Fibroblast of skin of right quadriceps (primary cell): ENCODE results near the gene RHOU.
"Not testable (repeated sequence)": the region's sequence is repeated elsewhere in the genome, so short reads cannot be mapped to it uniquely, and the experiment has no call there.

Source experiments
- DNase-seq: peaks from one replicate; pipeline ENCODE4 v3.0.0-alpha.2; 2013

Gene RHOU

DNA sequence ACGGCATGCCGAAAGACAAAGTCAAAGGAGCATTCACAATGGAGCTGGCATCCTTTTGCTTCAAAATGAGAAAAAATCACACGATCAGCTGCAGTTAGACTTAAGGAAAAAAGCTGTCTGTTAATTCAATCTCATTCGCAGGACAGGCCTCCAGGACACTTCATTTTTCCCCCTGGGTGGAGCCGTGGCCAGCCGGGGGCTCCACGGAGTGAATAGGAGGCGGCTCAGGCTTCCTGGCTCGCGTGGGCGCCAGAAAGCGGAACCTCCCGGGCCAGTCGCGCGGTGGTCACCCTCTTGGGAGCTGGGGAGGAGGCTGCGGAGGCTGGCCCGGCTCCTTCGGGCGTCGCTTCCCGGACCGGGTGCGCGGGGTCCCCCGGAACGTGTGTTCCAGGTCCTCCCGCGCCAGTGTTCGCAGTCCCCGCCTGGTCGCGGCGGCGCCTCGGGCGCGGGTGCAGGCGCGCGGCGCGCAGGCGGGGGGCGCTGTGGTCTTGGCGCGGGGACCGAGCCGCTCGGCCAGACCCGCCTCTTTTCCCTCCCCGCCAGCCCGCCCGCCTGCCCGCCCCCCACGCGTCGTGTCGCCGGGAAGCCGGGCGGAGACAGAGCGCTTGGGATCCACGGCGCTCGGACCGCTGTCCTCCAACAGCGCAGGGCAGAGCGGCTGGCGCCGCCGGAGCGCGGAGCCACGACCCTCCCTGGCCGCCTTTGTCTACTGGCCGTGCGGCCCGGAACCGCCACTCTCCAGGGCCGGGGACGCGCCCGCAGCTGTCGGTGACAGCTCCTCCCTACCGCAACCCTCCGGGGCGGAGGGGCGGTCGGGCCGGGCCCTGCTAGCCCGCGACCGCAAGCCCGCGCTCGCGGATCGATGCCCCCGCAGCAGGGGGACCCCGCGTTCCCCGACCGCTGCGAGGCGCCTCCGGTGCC lies at the start of gene RHOU:
Gene RHOU, plus strand, starts transcription at position 599 of the 921 bp plus-strand sequence. Its CDS starts 264 bp downstream, at position 863.
- DNase-seq, result peak; percentile 61

DNA sequence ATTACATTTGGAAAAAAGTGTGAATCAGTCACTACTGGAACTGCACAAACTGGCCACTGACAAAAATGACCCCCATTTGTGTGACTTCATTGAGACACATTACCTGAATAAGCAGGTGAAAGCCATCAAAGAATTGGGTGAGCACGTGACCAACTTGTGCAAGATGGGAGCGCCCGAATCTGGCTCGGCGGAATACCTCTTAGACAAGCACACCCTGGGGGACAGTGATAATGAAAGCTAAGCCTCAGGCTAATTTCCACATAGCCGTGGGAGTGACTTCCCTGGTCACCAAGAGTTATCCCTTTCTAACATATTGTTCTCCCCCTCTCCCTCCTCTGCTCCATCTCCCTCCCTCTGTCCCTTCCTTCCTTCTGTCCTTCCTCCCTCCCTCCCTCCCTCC lies 47.7 kb upstream of the RHOU start:
- DNase-seq, result no peak

DNA sequence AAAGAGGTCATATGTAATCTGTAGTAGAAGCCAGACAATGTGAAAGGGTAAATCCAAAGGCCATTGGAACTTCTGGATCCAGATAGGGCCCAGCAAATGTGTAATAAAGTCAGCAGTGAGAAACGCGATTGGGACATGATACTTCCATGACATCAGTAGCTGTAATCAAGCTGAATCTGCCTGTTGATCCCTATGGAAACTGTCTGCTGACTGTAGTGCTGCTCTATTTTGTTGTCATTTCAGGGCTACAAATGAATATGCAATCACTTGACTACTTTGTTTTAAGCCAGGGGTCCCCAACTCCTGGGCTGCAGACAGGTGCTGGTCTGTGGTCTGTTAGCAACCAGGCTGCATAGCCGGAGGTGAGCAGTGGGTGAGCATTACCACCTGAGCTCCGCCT lies 46.0 kb upstream of the RHOU start:
- DNase-seq, result no peak

DNA sequence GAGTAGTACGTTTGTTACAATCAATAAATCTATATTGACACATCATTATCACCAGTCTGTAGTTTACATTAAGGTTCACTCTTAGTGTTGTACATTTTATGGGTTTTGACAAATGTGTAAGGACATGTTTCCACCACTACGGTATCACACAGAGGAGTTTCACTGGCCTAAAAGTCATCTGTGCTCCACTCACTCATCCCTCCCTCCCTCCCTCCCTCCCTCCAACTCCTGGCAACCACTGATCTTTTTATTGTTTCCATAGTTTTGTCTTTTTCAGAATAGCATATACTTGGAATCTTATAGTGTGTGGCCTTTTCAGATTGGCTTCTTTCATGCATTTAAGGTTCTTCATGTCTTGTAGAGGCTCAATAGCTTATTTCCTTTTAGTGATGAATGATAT lies 44.1 kb upstream of the RHOU start:
- DNase-seq, result no peak

DNA sequence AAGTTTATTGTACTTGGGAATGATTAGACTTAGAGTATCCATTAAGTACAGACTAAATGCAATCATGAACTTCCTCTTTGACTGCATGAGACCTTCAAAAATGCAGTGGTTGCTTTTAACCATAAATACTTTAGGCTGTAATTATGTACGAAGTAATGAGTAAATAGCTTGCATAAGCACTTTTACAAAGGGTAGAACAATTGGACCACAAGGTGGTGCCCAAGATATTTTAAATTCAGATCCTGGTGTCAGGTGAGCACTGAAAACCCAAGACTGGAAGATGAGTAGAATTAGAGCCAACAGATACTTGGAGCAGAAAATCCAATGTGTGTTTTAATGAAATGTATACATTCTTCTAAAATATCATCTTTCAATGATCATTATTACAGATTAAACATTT lies 43.4 kb upstream of the RHOU start:
- DNase-seq, result peak; percentile 42

DNA sequence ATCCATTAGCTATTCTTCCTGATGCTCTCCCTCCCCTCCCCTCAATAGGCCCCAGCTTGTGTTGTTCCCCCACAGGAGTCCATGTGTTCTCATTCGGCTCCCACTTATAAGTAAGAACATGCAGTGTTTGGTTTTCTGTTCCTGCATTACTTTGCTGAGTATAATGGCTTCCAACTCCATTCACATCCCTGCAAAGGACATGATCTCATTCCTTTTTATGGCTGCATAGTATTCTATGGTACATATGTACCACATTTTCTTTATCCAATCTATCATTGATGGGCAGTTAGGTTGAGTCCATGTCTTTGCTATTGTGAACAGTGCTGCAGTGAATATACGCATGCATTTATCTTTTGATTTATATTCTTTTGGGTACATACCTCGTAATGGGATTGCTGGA lies 40.8 kb upstream of the RHOU start:
- not testable (repeated sequence) for DNase-seq

DNA sequence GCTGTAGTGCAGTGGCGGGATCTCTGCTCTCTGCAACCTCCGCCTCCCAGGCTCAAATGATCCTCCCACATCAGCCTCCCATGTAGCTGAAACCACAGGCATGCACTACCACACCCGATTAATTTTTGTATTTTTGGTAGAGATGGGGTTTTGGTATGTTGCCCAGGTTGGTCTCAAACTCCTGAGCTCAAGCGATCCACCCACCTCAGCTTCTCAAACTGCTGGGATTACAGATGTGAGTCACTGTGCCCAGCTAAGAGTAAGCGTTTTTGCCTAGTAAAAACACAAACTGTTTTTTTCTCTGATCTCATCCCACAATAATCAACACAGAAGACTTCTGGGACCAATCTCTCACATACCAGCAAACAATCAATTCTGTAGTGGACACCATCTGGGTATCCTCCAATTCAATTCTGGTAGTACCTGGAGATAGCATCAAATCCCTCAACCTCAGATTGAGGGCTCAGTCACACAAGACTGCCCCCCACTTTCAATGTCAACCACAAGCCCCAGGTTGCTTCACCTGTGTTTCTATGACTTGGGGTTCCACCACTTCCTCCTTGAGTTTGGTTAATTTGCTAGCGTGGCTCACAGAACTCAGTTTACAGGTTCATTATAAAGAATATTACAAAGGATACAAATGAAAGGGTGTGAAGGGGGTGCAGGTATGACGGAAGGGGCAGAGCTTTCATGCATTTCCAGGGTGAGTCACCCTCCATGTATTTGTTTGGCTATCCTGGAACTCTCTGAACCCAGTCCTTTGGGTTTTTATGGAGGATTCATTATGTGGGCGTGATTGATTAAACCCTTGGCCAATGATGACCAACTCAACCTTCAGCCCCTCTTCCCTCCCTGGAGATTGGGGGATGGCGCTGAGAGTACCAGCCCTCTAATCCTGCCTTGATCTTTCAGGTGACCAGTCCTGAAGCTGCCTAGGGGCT lies 40.0 kb upstream of the RHOU start:
- DNase-seq, result no peak

DNA sequence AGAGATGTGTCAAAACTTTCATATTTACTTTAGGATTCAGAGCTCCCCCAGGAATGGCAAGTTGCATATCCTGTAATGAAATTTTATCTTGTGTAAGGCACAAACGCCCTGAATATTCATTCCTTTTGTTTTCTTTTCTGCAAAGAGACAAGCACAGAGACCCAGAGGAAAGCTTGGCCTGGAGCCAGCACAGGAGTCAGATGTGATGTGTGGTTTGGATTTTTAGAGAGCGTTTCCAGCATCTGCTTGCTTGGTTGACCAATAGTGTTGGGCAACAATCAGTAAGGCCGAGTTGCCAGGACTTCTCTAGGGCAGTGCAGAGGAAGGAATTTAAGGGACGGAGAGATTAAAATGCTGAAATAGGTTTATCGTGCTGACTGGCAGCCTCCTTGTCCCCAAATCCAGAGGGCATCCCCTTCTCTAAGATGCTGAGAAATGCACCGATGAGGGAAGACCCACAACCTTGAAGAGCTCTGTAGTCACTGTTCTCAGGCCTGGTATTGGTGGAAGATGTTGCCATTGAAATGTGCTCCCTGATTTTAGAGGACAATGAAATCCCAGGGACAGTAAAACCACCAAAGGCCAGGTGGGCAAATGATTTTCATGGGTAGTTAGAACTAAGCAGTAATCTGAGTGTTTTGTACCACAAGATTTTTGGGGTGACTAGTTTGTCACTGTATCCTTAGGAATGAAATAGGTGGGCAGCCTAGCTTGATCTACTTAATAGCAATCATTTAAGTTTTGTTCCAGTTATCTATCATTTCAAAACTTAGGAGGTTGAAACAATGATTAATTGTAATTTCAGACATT lies 37.9 kb upstream of the RHOU start:
- DNase-seq, result peak; percentile 60

DNA sequence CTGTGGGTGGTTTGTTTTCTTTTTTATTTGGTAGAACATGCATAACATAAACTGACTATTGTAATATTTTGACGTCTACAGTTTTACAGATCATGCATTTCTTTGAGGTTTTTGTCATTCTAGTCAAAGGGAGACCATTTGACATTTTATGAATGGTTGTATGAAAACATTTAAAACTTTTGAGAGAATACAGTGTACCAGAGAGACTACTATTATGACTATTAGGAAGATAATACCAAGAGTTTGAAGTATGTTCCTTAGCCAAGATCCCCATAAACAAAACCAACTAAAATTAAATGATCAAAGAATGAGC lies 37.3 kb upstream of the RHOU start:
- DNase-seq, result no peak

DNA sequence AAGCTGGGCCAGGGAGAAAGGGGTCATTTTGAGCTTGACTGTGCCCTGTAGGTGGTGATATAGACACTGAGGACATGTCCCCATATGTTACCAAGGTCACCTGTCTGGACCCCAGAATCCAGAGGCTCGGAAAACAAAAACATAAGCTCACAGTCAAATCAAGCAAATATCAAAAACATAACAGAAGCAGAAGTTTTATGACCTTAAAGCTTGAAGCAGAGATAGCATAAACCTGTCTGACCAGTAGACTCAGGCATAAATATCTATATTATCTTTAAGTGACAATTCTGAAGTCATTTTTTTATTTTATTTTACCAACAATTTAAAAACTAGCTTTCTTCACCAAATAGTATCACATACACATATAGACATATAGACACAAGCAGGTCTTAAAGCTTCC lies 32.8 kb upstream of the RHOU start:
- no peak for DNase-seq

DNA sequence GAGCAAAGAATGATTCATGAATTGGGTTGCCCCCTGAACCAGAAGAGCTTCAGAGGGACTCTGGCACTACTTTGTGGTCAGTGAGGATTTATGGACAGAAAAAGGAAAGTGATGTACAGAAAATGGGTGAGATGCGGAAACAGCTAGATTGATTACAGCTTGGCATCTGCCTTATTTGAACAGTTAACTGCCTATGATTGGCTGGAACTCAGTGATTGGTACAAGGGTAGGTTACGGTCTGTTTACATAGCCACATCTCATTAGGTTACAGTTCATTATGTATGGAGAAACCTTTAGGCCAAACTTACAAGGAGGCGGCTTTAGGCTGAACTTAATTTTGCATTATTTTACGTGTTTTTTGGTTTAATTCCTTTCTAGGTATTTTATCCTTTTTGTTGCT lies 29.0 kb upstream of the RHOU start:
- DNase-seq, result no peak

DNA sequence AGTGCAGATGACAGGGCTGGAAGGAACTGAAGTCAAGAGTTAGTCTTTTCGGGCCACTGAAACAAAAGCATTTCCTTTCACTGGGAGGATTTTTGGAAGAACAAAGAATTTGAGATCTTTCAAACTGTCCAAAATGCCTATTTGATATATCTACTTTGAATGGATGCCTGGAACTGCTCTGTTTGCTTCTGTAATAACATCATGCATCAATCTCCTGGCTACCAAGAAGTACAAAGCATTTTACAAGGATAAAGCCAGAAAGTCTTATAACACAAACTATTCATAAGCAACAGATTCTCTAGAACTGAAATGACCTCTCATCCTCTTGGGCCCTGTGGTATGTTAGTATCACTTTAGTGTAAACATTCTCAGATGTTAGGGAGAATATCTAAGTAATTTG lies 18.2 kb upstream of the RHOU start:
- no peak for DNase-seq

DNA sequence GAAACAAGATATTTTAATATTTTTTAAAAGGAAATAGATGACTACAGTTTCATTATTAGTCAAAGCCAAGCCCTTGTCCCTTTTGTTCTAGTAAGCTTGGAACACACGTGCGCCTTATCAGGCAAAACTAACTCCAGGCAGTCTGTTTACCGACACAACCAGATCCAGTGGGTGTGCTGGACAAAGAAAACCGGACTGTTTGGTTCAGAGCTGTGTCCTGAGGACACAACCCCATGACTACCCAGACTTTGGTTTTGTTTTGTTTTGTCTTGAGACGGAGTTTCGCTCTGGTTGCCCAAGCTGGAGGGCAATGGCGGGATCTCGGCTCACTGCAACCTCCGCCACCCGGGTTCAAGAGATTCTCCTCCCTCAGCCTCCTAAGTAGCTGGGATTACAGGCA lies 13.9 kb upstream of the RHOU start:
- no peak for DNase-seq

DNA sequence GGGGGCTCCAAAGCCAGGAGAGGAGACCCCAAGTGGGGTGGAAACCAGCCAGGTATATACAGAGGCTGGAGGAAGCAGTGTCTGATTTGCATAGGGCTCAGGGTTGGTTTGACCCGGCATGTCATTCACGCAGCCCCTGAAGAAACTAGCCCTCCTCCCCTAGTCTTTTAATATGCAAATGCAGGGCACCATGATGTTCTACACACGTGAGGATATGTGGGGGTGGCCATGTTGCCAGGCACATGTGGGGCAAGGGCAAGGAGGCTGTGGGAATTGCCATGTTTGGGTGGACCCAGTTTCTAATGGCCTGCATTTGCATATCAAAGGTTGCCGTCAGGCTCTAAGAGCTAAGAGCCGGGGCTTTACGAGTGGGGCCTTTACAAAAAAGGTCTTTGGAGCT lies 12.0 kb upstream of the RHOU start:
- DNase-seq, result no peak

DNA sequence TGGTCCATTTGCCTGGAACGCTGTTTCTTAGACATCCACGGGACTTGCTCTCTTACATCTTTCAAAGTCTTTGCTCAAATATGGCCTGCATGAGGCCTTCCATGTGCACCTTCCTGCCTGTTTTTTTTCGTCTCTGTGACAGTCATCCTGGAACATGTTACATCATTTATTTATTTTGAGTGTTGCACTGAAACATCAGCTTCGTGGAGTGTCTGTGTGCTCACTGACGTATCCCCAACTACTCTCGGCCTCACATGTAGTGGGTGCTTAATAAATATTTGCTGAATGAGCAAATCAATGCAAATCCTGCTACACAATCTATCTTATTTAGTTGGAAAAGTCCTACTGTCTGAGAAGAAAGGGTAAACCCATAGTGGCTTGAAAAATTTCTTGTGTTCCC lies 11.4 kb upstream of the RHOU start:
- no peak for DNase-seq

DNA sequence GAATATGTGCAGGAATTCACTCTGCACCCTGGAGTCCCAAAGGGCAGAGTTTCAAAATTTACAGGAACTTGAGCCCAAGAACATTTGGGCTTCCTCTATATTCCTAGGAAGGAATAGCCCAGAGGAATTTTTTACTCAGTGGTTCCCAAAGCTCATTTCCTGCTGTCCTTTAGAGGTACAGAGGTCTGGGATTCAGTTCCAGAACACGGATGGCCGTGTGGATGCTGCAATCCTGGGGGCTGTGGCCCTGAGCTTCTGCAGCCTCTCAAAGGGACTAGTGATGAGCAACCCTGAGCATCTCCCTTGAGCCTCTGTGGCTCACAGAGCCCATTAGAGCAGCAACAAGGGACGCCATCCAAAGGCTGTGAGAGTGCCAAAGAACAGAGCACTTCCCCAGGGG lies 10.1 kb upstream of the RHOU start:
- no peak for DNase-seq

DNA sequence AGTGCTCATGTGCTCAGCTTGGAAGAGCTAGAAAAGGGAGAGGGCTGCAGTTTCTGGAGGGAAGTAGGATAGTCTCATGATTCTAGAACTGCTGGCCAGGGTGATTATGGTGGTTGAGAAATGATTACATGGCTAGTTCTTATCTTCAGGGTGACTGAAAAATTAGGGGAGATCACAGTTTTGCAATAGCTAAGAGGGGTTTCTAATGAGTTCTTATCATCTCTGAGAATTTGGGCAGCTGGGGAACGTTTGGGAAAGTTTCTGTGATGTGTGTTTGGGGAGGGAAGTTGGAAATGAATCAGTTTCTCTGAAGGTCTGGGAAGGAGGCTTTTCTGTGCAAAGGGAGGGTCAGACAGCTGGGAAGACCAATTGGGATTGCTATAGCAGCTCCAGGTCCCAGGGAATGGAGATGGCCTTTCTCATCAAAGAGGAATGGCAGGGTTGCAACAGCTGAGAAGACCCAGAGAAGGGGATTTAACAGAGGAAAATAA lies 7.6 kb upstream of the RHOU start:
- DNase-seq, result no peak

DNA sequence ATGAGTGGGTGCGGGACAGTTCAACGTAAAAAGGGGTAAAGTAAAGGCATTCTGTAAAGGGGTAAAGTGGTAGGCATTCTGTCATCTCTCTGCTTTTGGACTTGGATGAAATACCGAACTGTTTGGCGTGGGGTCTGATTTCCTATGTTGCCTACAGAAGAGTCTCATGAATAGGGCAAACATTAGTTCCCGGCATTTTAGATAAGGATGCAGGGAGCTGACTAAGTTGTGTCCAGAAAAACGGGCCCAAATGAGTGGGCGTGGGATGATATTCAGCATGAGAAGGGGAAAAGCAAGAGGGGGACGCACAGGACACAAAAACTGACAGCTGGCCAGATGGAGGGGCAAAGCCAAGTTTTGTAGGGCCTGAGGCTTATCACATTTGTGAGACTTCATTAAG lies 2.9 kb upstream of the RHOU start:
- no peak for DNase-seq

DNA sequence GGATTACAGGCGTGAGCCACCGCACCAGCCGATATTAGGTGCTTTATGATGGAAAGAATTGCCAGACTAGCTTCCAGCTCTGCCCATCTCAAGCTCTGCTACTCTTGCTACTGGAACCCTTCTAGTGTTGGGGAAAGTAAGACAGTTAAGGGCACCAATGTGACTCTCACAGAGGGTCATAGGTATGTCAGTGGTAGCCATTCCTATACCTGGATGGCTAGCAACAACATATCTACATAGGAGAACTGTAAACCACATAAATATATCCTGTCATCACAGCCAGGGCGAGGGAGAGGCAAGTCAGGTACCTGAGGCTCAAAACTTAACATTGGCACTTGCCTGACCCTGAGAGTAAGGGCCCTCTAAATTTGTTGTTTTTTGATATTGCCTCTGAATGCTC lies 1.7 kb upstream of the RHOU start:
- DNase-seq, result no peak

DNA sequence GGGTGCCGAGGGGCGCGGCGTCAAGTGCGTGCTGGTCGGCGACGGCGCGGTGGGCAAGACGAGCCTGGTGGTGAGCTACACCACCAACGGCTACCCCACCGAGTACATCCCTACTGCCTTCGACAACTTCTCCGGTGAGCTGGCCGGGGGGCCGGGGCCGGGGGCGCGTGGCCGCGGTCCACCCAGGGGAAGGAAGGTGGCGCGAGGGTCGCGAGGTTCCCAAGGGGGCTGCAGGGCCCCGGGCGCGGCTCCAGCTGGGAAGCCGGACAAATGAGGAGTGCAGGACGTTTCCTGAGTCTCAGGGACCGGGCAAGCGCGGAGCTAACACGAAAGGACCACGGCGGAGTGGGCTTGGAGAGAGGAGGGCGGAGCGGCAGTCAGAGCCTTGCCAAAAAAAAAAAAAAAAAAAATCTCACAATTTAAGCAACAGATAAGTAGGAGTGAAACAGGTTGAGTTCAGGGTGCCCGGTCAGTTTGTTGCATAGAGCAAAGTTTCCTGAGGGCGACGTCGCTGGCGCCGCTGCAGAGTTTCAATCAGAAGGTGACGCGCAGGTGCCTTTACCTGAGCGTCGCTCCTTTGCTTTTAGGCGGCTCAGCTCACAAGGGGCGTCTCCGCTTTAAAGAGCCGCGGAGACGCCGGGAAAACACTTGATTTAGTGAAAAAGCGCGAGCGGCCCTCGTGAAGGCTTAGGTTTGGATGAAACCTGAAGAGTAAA lies 750 bp downstream of the RHOU start:
- DNase-seq, result peak; percentile 13

DNA sequence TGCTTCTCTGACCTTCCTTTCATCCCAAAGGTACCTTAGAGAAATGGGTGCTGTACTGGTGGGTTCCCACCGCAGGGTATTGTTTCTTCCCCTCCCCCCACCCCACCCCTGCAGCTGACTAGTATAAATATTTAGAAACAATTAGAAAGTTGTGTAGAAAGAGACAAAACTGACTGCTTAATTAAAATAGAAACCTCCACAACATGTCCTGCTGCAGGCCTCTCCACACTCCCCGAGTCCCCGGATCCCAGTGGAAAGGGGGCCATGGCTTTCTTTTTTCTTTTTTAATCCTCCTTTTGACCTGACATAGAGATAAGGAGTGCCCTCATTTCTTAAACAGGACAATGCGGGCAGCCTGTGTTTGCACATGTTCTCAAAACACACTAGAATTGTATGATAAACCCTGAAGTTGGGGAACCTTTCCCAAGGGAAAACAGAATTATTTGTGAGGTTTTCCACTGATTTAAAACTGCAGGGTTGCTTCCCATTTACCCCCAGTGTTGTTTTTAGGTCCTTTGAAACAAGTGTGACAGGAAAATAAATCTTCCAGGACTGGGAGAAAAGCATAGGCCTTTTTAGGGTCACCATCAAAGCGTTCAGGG lies 1.7 kb downstream of the RHOU start:
- DNase-seq, result no peak

DNA sequence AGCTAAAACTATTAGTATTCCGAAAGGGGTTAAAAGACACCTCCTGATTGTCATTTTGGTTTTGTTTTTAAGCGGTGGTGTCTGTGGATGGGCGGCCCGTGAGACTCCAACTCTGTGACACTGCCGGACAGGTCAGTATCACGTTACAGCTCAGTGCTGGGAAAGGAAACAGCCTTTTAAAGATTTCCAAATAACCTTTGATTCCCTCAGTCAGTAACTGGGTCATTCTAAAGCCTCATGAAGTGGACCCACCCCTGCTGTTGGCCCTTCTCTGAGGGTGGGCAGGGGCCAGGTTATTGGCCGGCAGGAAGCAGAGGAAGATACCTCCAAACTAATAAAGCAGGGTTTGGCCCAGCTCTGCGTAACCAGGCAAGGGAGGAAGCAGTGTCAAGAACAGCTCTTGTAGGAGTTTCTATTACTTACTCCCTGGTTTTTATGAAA lies 2.3 kb downstream of the RHOU start:
- DNase-seq, result no peak
